GM12892 (cell line): ENCODE results near the gene ZNF438.
"Not testable (repeated sequence)": the region's sequence is repeated elsewhere in the genome, so short reads cannot be mapped to it uniquely, and the experiment has no call there.

Source experiments
- POLR2A ChIP-seq: IDR thresholded peaks from 2 replicates; pipeline ENCODE4 v1.6.1; 2011; ENCODE audit warnings: low read depth, low read length, control low read depth
- POLR2AphosphoS5 ChIP-seq: IDR thresholded peaks from 2 replicates; pipeline ENCODE4 v1.6.1; 2011; ENCODE audit warnings: low read depth, low read length, control low read depth

DNA sequence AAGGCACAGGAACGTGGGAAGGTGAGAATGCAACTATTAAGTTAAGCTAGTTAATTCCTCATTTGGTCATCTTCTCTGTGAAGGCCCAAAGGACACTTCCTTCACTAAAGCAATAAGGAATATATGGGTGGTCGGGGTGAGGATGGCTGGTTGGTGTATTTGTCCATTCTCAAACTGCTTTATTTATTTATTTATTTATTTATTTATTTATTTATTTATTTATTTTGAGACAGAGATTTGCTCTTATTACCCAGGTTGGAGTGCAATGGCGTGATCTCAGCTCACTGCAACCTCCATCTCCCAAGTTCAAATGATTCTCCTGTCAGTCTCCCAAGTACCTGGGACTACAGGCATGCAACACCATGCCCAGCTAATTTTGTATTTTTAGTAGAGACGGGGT is 236.6 kb downstream of the ZNF438 start:
- not testable (repeated sequence) for TF ChIP-seq POLR2AphosphoS5, POLR2A
